ENCODE data around the gene PSME1. TPM values are rescaled to one million over a fixed set of nuclear protein-coding genes. Genes with fewer than 3 reads are reported as not detected.

The PSME1 gene
- total and polyA plus RNA-seq, 2 of the 13 experiments (the other 11 are each of a cell fraction or from before 2014, with no cell fraction given): 159 to 608 TPM

GRCh38 chr14:24182110-24182882, 46.3 kb downstream of the PSME1 start:
- in situ Hi-C loops (cut with HindIII; ENCODE audit: extremely low pct_ligation_motif_present, low pct_unique_long_range_greater_than_20kb) (no loop called here), intact Hi-C loops (cut with micrococcal nuclease; ENCODE audit: unreplicated experiment) (no loop called here)
- DNase-seq (ENCODE audit: low spot score) (no peak), FAIRE-seq (no peak), ATAC-seq (no peak; the same call in 2 of the 3 replicates)
- Histone ChIP-seq H3K4me3 (replicated peaks in 1 of 3; ENCODE audit: insufficient read depth in 1 of 3, low read depth in 2 of 3, low read length in 3 of 3) (no peak overlapping the region), H3K27me3 (ENCODE audit: control insufficient read depth in 1 of 2, insufficient read depth in 2 of 2, low read length in 2 of 2) (no peaks in the 10 kb centered on the region), H3K36me3 (replicated peaks in 1 of 2; ENCODE audit: control insufficient read depth in 1 of 2, insufficient read depth in 2 of 2, low read length in 2 of 2) (peaks cover 84 to 96% of the 10 kb centered on the region in 2 experiments), H3K9me3 (ENCODE audit: low read length) (no peaks in the 10 kb centered on the region), H3K4me2 (ENCODE audit: low read depth, low read length) (no peak overlapping the region), H3K9ac (ENCODE audit: insufficient read depth, low read depth, low read length) (no peak overlapping the region), H3K4me1 (ENCODE audit: insufficient read depth, low read length) (peaks cover 6% of the 10 kb centered on the region), H3K27ac (ENCODE audit: extremely low read length, insufficient read depth, low read length) (no peak overlapping the region), H2AFZ (ENCODE audit: low read length) (no peak overlapping the region), H3K79me2 (ENCODE audit: insufficient read depth, low read length) (peaks cover 6% of the 10 kb centered on the region), H4K20me1 (ENCODE audit: insufficient read depth, low read length) (no peaks in the 10 kb centered on the region)
- POLR2A ChIA-PET: interaction anchor here (1.0 to 8.1 kb wide), 7 partner anchors 13 to 124 kb away, joined by 3 to 53 read pairs (median 13); partner anchors contain the start of genes CHMP4A, IRF9, PCK2 and PSME2
- no TSS peak for BruUV-seq (replicated peaks)
- 98% methylated on average over 14 of the region's 14 CpGs for WGBS (ENCODE audit: low lambda C conversion rate)
- CTCF ChIA-PET (ENCODE audit: low intra/inter-chr PET ratio, low total read pairs): no interaction called here
- no peak for TF ChIP-seq ZFP62 (CRISPR knock-in tag; IDR thresholded peaks at IDR 0.05)
- TF ChIP-seq SMARCC2 (IDR thresholded peaks at IDR 0.05): no peak
- no peak for TF ChIP-seq ZNF580 (CRISPR knock-in tag; IDR thresholded peaks at IDR 0.05; ENCODE audit: borderline replicate concordance, low read depth)
- no peak for TF ChIP-seq RNF2 (conservative IDR thresholded peaks at IDR 0.05; ENCODE audit: low read depth)
- 0 out of 4 replicates have a peak, but pooled peaks of 1 of the 2 experiments have one; percentile 11 for TF ChIP-seq POLR2A (IDR thresholded peaks at IDR 0.05; ENCODE audit: insufficient read depth in 1 of 2, low read depth in 2 of 2, low read length in 2 of 2)
- TF ChIP-seq RBFOX2 (IDR thresholded peaks at IDR 0.05; ENCODE audit: low read depth, low read length): peak; percentile 47; the same call in 1 of the 2 replicates
- TF ChIP-seq FOSL2 (CRISPR knock-in tag; IDR thresholded peaks at IDR 0.05): no peak
- TF ChIP-seq ZNF800 (CRISPR knock-in tag; IDR thresholded peaks at IDR 0.05): no peak
- TF ChIP-seq THAP7 (CRISPR knock-in tag; IDR thresholded peaks at IDR 0.05): 0 out of 2 replicates have a peak, but pooled peaks have one; percentile 30
- no peak for TF ChIP-seq MIXL1 (CRISPR knock-in tag; IDR thresholded peaks at IDR 0.05)
- no peak for TF ChIP-seq ZNF333 (CRISPR knock-in tag; IDR thresholded peaks at IDR 0.05; ENCODE audit: borderline replicate concordance)
- TF ChIP-seq SSRP1 (CRISPR knock-in tag; IDR thresholded peaks at IDR 0.05): 0 out of 2 replicates have a peak, but pooled peaks have one; percentile 34
- TF ChIP-seq ZNF431 (CRISPR knock-in tag; IDR thresholded peaks at IDR 0.05; ENCODE audit: borderline replicate concordance, low read depth): no peak
- TF ChIP-seq TFDP1 (CRISPR knock-in tag; IDR thresholded peaks at IDR 0.05; ENCODE audit: borderline replicate concordance): no peak
- TF ChIP-seq ZNF605 (CRISPR knock-in tag; IDR thresholded peaks at IDR 0.05): no peak
- TF ChIP-seq MXD3 (CRISPR knock-in tag; IDR thresholded peaks at IDR 0.05): 0 out of 2 replicates have a peak, but pooled peaks have one; percentile 17
- no peak for TF ChIP-seq NBN (conservative IDR thresholded peaks at IDR 0.05)
- no peak for TF ChIP-seq ZNF331 (CRISPR knock-in tag; IDR thresholded peaks at IDR 0.05)
- no peak for TF ChIP-seq STAG1 (CRISPR knock-in tag; IDR thresholded peaks at IDR 0.05)
- no peak for TF ChIP-seq SALL2 (CRISPR knock-in tag; IDR thresholded peaks at IDR 0.05)
- no peak for TF ChIP-seq ZFP36 (IDR thresholded peaks at IDR 0.05; ENCODE audit: borderline replicate concordance, low read depth, low read length, partially characterized antibody)
- no peak for TF ChIP-seq HMG20B (CRISPR knock-in tag; conservative IDR thresholded peaks at IDR 0.05)
- no peak for TF ChIP-seq MXD4 (CRISPR knock-in tag; IDR thresholded peaks at IDR 0.05)

Data from HepG2 (cell line).